CD4-positive, alpha-beta T cell treated with Interleukin-15 for 1 hour (primary cell): ENCODE measurements around the gene DUSP22.
A peak's percentile ranks its signal among the peaks of the same experiment; 100 is the strongest.
"Not testable (repeated sequence)": the region's sequence is repeated elsewhere in the genome, so short reads cannot be mapped to it uniquely, and the experiment has no call there.

ENCODE experiments used
- DNase-seq: peaks from one replicate; pipeline ENCODE4 v3.0.0-alpha.2; 2020

Gene DUSP22

DNA sequence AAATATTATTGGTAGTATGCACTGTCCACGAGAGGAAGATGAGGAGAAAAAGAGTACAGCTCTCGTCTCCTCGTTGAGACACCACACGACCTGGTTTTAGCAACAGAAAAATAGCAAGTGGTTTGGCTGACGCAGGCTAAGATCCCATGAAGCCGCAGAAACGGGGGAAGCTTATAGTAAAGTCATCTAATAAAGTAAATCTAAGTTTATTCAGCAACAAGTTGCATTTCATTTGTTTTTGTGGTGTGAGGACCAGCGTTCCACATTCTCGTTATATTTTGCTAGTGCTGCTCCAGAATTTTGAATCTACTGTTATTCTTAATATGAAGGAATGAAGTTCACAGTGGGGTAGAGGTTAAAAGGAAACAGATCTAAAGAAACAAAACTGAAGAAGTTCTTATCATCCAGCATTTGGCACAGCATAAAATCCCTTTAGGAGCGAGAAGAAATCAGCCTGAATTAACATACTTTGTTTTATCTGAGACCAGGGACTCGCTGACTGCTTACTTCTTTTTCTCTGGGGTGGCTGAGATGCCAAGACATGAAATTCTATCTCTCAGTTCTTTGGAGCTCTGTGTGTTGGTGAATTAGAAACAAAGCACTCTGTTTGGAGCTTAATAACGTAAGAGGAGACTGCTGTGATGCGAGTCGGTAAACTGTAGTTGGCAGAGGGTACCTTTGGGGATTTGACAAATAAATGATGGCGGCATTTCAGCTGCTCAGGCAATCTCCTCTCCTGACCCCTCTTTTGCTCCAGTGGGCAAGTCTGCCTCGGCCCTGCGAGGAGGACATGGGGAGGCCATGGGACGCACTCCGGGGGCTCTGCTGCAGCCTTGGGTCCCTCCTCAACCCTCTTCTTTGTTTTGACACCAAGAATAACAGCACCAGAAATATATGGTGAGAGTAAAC is 74.4 kb downstream of the DUSP22 start:
- no peak for DNase-seq

DNA sequence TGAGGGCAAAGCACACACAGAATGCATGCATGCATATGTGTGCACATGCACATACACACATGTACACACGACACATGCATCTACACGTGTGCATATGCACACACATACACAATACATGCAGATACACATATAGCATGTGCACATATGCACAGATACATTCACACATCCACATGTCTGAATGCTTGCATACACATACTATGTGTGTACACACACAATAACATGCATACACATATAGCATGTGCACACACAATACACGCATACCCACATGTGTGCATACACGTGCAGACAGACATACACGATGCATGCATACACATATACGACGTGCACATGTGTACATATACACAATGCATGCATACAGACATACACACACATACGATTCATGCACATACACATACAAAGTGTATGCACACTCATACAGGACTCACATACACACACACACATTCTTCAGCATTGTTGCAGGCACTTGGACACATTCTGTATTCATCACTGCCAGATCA is 75.1 kb downstream of the DUSP22 start:
- DNase-seq, result no peak

DNA sequence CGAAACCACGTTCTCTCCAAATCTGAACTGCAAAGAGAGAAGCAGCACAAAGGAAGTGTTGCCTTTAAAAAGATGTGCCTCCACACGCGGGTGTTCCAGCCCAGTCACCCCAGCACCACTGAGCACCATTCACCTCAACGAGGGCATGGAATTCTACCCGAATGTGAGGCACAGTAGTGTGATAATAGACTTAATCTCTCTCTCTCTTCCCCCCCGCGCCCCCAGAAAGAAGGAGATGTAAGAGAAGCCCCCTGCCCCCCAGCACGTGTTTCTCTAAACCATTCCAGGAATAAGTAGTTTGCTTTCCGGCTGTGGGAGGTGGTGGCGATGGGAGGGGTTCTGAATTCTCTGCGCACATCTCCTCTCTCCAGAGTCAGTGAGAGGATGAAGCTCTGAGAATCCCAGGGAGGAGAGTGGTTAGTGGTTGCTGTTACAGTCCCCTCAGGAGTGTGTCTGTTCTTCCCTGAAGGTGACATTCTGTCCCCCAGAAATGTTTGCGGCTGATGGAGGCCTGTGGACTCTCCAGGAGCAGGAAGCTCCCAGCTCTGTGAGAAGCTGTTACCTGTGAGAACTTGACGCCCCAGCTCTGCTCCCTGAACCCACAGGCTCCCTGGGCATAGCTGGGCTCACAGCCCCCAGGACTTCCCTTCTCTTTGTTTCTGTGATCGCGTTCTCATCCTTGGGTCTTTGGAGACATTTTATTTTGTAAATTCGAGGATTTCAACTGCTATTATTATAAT is 75.8 kb downstream of the DUSP22 start:
- no peak for DNase-seq

DNA sequence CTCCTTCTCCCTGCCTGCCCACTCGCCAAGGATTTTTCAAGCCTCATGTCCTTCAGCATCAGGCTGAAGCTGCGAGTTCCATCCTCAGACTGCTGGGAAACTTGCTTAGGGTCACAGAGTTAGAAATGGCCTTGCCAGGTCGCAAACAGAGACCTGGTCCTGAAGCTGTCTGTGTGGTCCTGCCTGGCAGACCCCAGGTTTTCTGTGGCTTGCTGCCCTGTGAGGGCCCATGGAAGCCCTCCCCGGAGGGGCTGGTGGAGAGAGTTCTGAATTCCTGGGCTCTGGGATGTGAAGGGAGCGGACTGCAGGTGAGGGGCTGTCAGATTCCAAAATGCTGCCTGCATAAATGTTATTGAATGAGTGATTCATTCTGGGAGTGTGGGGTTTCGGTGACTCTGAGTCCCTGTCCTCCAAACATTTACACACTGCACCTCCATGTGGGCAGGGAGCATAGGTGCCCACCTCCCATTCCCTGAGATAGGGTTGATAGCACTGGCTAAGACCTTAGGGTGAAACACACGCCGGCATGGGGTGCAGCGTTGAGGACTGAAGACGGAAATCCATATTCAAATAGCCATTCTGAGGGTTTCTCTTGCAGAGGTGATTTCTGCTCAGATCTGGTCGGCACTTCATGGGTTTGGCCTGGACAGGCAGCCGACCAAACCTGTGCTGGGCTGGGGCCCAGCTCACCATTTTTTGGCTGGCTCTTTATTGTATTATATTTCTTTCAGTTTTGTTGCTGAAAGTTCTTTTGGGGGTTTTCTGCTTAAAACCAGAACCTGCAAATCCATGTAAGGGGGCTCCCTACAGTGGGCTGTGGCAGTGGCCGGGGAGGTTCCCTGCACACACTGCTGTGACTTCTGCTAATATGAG is 77.5 kb downstream of the DUSP22 start:
- DNase-seq, result no peak

DNA sequence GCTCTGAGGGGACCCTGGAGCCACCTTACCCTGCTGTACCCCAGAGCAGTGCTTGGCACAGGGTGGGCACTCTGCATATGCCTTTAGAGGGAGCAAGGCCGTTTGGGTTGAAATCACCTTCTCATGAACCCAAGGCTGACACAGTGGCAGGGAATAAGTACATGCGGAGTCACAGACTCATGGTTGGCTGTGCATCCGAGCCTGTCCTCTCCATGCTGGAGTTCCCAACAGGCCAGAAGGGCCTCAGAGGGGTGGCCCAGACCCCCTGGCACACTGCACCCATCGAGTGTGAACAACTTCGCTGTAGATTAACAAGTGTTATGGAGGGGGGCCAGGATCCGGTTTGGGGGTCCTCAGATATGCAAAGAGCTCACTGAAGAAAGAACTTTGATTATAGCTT is 78.3 kb downstream of the DUSP22 start:
- DNase-seq, result no peak

DNA sequence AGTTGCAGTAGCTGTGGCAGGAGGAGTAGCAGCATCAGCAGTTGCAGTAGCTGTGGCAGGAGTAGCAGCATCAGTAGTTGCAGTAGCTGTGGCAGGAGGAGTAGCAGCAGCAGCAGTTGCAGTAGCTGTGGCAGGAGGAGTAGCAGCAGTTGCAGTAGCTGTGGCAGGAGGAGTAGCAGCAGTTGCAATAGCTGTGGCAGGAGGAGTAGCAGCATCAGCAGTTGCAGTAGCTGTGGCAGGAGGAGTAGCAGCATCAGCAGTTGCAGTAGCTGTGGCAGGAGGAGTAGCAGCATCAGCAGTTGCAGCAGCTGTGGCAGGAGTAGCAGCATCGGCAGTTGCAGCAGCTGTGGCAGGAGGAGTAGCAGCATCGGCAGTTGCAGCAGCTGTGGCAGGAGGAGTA is 79.6 kb downstream of the DUSP22 start:
- DNase-seq, result not testable (repeated sequence)

DNA sequence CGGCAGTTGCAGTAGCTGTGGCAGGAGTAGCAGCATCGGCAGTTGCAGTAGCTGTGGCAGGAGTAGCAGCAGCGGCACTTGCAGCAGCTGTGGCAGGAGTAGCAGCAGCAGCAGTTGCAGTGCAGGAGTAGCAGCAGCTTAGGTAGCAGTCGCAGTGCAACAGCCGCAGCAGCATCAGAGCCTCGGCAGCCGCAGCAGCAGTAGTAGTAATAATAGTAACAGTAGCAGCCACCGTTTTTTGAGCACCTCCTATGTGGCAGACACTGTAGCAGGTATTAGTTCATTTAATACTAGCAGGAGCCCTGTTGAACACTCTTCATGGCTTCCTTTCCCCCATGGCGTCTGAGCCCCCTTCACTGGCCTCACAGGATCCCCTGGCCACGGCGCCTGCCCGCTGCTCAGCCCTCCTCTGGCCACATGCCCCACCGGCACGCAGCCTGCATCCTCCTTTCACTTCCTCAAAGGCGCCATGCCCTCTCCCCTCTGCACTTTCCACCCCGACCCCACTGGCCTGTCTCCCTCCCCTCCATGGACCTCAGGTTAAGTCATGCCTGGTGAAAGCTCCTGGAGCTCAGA is 80.1 kb downstream of the DUSP22 start:
- DNase-seq, result peak; percentile 32

DNA sequence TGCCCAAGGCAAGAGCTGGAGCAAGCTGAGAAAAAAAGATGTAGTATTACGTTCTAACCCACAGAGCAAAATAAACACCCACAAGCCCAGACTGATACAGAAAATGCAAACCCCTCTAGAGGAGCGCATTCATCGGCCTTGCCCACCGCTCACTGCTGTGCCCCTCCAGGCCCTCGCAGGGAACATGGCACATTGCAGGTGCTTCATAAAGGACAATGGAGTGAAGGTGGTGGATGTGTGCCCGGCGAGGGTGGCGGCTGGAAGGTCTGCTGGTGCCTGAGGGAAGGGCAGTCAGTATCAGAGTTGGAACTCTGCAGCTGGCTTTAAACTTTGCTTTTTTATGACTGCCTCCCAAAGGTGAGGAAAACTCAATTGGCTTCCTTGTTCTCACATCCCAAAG is 80.7 kb downstream of the DUSP22 start:
- DNase-seq, result no peak

DNA sequence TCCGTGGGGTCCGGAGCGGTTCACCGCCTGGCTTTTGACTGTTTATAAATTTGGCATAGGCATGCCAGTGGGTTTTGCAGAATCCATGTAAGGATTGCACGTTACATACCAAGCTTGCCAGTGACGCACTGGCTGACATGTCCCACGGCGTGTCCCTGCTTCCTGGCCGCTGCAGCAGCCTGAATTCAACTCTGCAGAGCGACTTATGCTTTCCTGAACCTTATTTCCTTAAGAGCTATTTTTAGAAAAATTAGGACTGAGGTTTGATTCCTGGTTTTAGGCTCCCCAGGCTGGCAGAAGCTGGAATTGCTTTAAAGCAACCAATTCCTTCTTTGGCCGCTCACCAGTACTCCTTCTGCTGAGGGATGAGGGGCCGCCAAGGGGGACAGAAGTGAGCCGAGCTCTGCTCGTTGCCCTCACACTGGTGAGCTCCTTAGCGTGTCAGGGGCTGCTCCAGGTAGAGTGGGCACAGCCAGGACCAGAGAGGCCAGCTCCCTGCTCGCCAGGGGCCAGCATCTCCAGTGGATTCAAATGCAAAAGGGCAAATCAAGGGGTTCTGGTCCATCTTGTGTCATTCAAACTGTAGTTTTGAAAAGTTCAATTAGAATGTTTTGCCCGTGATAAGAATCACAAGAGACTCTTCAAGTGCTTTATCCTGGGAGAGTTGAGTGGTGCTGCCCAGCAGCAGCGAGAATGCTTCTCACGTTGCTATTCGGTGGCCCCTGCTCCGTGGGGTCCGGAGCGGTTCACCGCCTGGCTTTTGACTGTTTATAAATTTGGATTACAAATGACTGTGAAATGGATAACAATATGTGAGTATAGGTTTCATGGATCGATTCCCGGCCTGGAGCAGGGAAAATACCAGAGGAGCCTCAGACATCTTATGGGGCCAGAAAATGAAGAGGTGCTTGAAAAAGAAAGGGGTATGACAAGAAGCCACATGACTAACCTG is 81.8 kb downstream of the DUSP22 start:
- DNase-seq, result no peak

DNA sequence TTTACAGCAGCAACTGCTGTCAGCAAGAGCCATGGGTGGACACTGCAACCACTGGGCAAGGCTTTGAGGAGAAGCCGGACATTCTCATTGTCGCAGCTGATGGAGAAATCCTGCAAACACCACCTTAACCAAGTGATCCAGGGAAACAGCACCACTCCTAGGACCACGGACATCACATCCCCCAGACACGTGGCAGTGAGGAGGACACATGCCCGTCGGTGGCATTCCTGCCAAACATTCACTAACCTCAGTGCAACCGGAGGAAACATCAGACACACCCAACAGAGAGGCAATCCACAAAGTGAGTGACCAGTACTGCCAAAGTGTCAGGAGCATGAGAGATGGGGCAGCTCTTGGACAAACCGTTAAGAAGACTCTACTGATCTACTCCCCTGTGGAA is 82.7 kb downstream of the DUSP22 start:
- DNase-seq, result no peak

DNA sequence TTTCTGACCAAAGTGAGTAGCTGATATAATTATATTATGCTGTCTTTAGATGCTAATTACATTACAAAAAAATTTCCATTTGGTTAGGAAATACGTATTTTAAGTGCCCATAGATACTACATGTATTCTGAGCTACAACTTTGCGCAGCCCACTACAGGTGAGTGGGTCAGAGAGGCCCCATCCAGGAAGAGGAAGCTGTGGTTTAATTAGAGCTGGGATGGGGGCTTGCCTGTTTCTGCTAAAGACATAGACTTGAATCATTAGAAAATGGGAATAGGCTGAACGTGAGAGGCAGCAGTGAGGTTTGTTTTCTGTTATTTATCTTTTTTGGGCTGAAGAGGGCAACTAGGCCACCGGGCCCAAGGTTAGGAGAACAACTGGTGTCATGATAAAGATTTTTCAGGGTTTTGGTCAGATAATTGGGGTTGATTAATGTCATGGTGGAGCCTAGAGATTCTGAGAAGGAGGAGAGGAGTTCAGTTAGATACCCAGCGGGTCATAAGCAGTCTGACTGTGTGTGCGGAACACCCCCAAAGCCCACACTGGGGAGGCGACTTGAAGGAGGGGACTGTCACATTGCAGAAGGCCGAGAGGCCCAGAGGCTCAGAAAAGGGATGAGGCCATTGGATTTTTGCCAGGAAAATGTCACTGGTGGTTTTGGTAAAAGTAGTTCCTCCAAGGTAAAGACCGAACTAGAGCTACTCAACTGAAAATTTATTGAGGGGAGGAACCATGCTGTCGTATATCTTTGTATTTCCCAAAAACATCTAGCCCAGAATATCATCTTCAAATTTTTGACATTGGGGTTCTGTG is 84.7 kb downstream of the DUSP22 start:
- no peak for DNase-seq

DNA sequence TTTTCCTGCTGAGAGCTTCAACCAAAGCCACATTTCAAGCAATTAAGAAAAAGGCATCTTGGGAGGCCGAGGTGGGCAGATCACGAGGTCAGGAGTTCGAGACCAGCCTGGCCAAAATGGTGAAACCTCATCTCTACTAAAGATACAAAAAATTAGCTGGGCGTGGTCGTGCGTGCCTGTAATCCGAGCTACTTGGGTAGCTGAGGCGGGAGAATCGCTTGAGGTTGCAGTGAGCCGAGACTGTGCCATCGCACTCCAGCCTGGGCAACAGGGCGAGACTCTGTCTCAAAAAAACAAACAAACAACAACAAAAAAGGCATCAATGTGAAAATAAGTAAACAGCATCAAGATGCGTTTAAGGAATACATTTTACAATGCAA is 85.3 kb downstream of the DUSP22 start:
- DNase-seq, result not testable (repeated sequence)

DNA sequence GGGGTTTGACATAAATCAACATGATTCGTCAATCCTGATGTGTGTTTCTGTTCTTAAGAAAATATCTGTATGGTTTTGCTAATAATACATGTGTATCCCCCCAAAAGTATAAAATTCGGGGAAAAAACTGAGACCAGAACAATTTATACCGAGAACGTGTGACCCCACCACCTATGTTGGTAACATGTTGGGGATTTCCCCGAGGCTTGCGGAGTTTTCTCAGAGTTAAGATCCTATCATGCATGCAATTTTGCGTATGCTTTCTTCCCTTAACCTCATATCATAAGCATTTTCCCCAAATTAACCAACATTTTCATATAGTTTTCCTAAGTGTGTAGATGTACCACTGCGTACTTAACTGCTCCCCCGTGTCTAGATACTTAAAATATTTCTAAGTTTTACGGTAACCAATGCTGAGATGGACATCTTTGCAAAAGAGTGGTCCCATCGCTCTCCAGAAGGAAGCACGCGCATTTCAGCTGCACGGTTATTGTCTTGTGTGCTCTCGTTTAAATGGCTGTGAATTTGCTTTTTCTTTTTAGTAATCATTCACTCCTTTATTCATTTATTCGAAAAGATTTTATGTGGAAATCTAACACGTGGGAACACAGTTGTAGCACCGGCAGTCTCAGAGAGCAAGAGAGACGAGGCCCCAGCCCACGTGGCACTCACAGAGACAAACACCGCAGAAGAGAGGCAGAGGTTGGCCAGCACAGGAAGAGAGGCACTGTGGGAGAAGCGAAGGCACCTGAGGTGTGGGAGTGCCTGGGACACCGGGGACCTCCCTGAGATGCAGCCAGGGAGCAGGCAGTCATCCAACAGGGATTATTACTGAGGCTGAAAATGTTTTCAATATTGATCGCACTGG is 86.0 kb downstream of the DUSP22 start:
- no peak for DNase-seq

DNA sequence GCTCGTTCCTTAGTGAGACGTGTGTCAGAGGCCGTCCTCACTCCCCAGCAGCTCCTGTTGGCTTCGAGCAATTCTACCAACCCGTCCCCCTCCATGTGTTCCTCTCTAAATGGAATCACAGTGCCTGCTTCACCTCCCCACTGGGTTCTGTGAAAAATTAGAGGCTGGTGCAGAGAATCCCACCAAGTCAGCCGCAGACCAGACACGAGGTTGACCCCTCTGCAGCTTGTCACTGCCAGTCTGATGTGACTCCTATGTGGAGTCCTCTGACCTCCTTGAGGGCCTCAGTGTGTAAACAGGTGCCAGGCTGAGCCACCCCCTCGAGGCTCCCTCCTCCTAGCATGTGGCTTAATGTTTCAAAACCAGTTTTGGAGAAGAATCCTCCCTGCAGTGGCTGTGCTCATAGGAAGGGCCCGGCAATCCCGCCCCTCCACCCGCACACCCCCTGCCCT is 86.7 kb downstream of the DUSP22 start:
- no peak for DNase-seq

DNA sequence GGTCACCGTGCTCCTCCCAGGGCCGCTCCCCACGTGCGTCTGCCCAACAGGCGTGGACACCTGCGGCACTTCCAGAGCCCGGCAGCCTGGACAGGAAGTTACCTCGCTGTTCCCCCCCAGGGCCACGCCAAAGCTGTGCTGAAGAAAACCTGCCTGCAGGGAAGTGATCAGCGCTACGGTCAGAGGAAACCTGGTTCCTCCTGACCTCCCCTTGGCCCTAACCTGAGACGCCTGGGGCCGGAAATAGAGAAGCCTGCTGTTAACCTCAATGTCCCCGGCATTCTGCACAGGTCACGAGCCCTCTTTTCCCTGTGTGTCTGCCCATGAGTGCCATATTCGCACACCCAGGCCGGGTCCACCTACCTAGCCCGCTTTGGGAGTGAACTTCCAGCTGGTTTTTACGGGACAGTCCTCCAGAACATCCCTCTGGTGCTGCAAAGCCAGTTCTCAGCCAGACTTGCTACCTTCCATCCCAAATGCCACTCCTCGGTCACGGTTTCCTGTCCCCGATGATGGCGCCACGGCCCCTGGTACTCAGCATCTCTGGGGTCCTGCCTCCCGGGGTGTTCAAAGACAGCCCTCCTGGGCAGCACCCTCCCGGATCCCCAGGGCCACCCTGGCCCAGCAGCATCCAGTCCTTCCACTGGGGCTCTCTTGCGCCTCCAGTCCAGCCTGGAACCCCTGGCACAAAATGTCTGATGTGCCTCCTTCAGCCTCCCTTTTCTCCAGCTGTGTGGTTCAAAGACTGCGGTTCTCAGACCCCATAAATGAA is 87.3 kb downstream of the DUSP22 start:
- DNase-seq, result no peak

DNA sequence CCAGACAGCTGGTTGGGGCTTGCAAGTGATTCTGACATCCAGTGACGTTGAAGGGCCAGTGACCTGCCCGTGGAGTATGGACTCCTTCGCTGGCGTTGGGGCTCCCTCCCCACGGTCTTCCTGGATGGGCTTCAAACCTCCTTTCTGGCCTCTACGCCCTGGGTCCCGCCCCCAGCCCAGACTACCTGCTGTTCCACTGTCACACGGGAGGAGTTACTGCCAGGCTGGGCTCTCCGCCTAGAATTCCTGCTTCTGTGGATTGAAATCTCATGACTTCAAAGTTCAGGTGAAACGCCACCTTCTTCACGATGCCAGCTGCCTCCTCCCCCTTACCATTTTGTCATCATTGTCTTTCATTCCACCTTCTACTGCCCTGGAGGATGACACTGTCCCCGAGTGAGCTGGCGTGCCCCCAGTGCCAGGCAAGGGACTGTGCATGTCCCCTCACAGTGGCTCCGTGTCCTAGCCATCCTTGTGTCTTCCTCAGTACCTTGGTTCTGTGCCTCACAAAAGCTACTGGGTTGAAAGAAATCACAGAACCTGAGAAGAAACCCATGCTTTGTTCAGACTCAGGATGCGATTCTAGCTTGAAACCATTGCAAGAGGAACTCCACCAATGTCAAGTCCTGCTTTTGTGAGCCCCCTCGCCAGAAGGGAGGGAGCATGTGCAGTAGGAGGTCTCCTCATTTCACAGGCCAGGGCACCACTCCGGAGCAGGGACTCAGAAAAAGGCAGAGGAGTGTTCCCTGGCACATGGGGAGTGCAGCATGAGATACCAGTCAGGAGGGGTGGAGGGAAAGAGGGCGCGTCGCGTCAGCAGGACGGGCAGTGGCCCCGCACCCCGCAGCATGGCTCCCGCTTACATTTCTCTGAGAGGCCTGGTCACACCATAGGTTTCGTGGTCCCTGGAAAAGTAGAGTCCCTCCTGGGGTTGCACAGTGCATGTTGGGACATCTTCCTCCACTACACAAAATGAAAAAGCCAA is 88.2 kb downstream of the DUSP22 start:
- no peak for DNase-seq

DNA sequence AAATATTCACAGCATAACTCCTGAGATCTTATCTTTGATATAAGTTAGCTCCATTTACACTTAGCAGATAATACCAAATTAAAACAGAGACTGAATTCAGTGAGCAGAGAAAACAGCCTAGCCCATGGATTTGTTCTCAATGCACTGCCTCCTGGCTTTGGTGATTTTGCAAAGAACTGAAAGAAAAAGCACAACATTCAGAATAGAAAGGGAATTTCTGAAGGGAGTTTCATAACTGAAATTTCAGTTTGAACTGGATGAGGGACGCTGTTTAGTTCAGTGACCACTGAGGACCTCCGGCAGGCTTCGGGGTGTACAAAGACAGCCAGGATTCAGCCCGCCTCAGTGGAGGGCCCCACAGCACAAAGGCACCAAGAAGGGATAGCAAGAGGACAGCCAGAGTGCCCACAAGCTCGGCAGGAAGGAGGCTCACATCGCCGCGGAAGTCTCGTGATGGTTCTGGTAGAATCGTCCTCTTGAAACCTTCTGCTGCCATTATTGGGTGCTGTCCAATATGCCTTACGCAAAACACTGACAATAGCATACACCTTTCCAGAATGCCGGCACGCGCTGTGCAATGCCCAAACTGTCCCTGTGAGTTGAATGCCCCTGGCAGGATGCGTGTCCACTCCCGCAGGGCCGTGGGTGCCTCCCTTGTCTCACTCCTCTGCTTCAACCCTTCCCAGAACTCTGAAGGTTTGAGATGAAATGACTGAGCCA is 89.6 kb downstream of the DUSP22 start:
- DNase-seq, result no peak
